Neuron (in vitro differentiated cells): ENCODE measurements around the gene CLEC3A.

Experiments
- H2AFZ ChIP-seq: one replicate; pipeline ENCODE4 v1.6.1; 2013; ENCODE audit warnings: low read depth, mild to moderate bottlenecking, inconsistent platforms, low read length, moderate library complexity
- H3K27me3 ChIP-seq: one replicate; pipeline ENCODE4 v1.6.1; 2013; ENCODE audit warnings: low read length; ENCODE audit not compliant: insufficient read depth
- H3K36me3 ChIP-seq: one replicate; pipeline ENCODE4 v1.6.1; 2013; ENCODE audit warnings: low read length; ENCODE audit not compliant: insufficient read depth
- H3K4me1 ChIP-seq: one replicate; pipeline ENCODE4 v1.6.1; 2013; ENCODE audit warnings: low read length; ENCODE audit not compliant: insufficient read depth
- H3K4me3 ChIP-seq: 2 replicates; pipeline ENCODE4 v1.5.1; 2013; ENCODE audit warnings: mild to moderate bottlenecking, low read length, moderate library complexity
- H3K9me3 ChIP-seq: one replicate; pipeline ENCODE4 v1.6.1; 2013; ENCODE audit warnings: low read length

CLEC3A gene

DNA sequence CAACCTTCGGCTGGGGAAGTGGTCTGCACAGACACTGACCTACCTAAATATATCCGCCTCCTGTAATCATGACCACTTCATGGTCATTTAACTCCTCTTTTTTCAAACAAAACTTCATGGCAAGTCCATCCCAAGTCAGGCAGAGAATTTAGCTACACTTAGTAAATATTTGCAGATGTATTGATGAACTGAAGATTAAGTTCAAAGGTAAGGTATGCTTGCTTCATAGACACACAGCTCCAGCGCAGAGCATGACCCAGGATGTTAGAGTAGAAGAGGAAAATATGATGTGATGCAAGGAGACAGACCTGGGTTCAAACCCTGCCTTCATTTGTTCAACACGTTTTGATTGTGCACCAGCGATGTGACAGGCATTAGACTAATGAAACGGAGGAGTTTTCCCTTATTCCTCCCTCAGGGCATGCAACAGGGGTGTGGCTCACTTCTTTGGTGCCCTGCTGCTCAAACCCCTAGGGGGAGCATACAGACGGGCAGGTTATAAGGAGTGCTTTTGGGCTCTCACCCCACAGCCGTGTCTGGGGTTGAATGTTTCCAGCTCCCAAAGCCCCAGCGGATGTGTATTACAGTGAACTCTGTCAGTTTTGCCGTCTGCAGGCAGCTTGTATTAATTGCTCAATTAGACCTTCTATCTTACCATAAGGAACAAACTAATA is 23.9 kb upstream of the CLEC3A start:
- Histone ChIP-seq H3K4me1 (peaks cover 7% of the 10 kb centered on the region), H3K4me3 (no peak overlapping the region), H3K27me3 (no peaks in the 10 kb centered on the region), H3K36me3 (no peaks in the 10 kb centered on the region), H3K9me3 (peaks cover 6% of the 10 kb centered on the region), H2AFZ (no peak overlapping the region)

DNA sequence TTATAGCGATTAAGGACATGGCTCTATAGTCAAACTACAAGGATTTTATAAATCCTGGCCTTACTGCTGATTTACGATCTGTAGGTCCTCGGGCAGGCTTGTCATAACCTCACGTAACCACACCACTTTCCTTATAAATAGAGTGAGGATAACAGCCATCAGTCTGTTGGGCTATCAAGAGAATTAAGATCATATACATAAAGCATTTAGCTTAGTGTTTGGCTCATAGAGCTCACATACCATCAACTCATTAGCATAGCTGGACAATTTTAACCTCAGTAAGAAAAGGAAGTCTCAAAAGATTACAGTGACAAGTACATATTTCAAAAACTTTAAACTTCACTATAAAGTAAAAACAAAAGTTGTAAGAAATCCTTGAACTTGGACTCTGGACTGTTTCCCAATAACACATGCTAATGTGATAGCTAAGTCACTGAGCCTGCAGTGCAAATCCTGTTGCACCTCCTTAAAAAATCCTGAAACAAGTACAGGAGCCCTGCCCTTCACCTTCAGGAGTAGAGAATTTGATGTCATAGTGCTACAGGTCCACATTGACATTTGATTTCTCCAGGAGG is 20.8 kb upstream of the CLEC3A start:
- no peaks in the 10 kb centered on the region for H3K36me3 ChIP-seq
- H3K4me3 ChIP-seq: no peak overlapping the region
- H3K9me3 ChIP-seq: no peaks in the 10 kb centered on the region
- H2AFZ ChIP-seq: no peak overlapping the region
- no peaks in the 10 kb centered on the region for H3K27me3 ChIP-seq
- peaks cover 7% of the 10 kb centered on the region for H3K4me1 ChIP-seq

DNA sequence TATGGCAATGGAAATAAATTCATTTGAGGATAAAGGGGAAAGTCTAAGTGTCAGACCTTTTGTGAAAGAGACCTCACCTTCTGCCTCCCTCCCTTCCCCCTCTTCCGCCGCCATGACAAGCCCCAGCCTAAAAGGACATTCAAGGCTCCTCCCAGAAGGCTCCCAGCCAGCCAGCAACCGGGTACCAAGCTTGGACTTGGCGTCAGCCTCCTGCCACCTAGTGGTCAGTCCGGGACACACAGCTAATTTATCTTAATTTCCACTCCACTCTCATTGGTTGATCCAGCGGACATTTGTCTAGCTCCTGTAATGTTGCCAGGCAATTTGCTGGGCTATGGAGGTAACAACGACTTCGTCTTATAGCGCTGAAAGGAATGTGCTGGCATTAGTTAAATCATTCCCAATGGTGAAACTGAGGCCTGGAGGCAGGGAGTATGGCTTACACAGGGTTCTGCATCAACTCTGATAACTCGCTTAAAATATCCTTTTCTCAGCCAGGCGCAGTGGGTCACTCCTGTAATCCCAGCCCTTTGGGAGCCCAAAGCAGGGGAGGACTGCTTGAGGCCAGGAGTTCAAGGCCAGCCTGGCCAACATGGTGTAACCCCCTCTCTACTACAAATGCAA is 19.3 kb upstream of the CLEC3A start:
- Histone ChIP-seq H3K4me1 (peaks cover 7% of the 10 kb centered on the region), H3K4me3 (no peak overlapping the region), H3K9me3 (no peaks in the 10 kb centered on the region), H3K27me3 (no peaks in the 10 kb centered on the region), H2AFZ (peak overlapping the region; percentile 34), H3K36me3 (no peaks in the 10 kb centered on the region)

DNA sequence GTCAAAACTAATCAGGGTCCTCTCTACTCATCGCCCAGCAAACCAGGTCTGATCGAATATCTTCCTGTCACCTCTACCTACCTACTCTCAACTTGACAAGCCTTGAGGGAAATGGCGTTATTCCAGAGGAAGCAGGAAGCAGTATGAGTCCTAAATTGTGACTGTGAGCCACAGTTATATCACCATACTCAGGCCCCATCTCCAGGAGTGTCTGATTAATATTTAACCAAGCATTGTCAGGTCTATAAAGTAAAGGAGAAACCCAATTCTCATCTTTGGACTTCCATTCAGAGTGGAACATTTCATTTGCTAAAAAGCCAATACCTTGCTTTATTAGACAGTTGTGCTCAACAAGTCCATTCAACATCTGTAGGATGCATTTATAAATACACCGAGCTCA is 17.8 kb upstream of the CLEC3A start:
- Histone ChIP-seq H3K9me3 (no peaks in the 10 kb centered on the region), H2AFZ (no peak overlapping the region), H3K4me1 (peaks cover 7% of the 10 kb centered on the region), H3K4me3 (no peak overlapping the region), H3K27me3 (no peaks in the 10 kb centered on the region), H3K36me3 (no peaks in the 10 kb centered on the region)

DNA sequence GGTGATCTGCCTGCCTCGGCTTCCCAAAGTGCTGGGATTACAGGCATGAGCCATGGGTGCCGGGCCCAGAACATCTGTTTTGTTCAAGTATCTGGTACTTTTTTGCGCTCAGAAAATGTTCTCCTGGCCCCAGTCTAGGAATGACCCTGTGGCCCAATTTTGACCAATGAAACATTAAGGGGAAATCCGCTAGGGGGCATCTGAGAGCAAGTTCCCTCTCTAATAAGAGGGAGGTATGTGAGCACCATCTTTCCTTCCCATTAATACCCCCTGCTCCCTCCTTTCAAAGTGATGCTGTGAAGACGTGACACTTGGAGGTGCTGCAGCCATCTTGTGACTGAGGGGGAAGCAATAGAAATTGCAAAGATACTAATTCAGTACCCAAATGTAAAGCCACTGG is 16.5 kb upstream of the CLEC3A start:
- no peaks in the 10 kb centered on the region for H3K9me3 ChIP-seq
- H3K4me1 ChIP-seq: peaks cover 7% of the 10 kb centered on the region
- no peak overlapping the region for H2AFZ ChIP-seq
- H3K36me3 ChIP-seq: no peaks in the 10 kb centered on the region
- no peaks in the 10 kb centered on the region for H3K27me3 ChIP-seq
- H3K4me3 ChIP-seq: no peak overlapping the region

DNA sequence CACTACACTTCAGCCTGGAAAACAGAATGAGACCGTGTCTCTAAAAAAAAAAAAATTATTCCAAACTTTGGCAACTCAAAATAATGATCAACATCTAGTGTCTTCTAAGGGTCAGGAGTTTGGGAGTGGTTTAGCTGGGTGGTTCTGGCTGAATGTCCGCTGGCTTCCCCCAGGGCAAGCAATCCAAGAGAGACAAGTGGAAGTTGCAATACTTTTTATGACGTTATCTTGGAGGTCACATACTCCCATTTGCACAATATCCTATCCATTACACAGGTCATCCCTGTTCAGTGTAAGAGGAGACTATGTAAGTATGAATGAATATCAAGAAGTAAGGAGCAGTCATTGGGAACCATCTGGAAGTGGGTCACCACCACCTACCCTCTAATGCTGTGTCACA is 15.2 kb upstream of the CLEC3A start:
- Histone ChIP-seq H3K36me3 (no peaks in the 10 kb centered on the region), H2AFZ (no peak overlapping the region), H3K27me3 (no peaks in the 10 kb centered on the region), H3K4me3 (no peak overlapping the region), H3K9me3 (no peaks in the 10 kb centered on the region), H3K4me1 (peaks cover 7% of the 10 kb centered on the region)

DNA sequence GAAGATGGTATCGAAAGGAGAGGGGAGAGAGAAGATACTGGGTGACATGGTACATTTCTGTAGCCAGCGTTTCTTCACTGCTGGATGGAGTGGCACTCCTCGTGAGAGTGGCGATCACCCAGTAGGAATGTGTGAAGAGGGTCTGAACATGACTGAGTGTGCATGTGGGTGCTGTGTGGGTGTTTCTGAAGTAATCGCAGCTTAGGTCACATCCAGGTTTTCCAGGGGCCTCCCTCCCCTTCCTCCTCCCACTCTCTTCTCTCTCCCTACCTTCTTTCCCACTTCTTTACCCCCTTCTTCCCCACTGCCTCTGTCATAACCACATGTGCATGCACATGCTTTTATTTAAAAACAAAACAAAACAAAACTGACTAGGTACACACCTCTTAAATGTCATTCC is 1.8 kb downstream of the CLEC3A start:
- Histone ChIP-seq H3K36me3 (no peaks in the 10 kb centered on the region), H3K4me1 (no peaks in the 10 kb centered on the region), H2AFZ (no peak overlapping the region), H3K27me3 (peaks cover 2% of the 10 kb centered on the region), H3K4me3 (no peak overlapping the region), H3K9me3 (no peaks in the 10 kb centered on the region)

DNA sequence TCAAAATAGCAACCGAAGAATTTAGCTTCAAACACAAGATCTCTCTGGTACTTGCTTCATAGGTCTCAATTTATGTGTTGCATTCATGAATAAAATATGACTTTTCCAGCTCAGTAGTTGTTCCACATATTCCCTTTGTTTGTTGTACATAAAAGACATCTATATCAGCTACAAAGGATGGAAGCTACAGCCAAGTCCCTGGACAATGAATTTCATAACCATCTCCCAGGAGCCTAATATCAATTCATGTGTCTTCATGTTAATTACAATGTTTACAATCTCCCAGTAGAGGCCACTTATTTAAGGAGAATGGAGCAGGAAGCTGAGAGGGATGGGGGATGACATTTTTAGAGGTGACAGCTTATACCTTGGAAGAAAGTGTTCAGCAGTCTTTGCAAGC is 3.3 kb downstream of the CLEC3A start:
- no peak overlapping the region for H2AFZ ChIP-seq
- no peaks in the 10 kb centered on the region for H3K9me3 ChIP-seq
- peaks cover 2% of the 10 kb centered on the region for H3K27me3 ChIP-seq
- no peaks in the 10 kb centered on the region for H3K4me1 ChIP-seq
- H3K4me3 ChIP-seq: no peak overlapping the region
- H3K36me3 ChIP-seq: no peaks in the 10 kb centered on the region

DNA sequence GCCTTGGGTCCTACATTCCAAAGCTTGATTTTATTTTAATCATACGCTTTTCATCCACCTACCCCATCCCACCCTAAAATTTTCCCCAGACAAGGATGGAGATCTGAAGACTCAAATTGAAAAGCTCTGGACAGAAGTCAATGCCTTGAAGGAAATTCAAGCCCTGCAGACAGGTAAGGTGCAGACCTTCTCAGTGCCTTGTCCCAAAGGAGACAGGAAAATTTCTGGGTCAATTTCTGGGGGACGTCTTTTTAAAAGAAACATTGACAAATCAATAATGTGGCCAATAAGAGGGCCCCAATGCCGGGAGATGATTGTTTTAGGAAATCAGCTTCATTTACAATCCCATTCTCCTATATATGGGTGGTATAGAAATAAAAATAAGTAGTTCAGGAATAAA is 5.7 kb downstream of the CLEC3A start:
- H2AFZ ChIP-seq: no peak overlapping the region
- no peak overlapping the region for H3K4me3 ChIP-seq
- no peaks in the 10 kb centered on the region for H3K9me3 ChIP-seq
- peaks cover 2% of the 10 kb centered on the region for H3K27me3 ChIP-seq
- no peaks in the 10 kb centered on the region for H3K4me1 ChIP-seq
- H3K36me3 ChIP-seq: no peaks in the 10 kb centered on the region

DNA sequence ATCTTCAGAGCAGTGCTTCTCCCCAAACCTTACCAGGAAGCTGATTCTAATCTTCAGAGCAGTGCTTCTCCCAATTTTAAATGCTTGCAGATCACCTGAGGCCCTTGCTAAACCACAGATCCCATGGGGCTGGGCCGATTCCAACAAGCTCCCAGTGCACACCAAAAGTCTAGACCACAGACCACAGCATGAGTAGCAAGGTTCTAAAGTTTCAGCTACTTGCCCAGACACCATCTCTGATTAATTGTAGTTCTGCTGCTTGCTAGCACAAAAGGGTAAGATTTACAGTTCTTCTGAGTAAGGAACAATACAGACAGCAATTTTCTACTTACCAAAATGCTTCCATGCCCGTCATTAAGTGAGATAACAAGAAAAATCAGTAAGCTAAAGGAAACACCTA is 12.2 kb downstream of the CLEC3A start:
- H3K9me3 ChIP-seq: no peaks in the 10 kb centered on the region

DNA sequence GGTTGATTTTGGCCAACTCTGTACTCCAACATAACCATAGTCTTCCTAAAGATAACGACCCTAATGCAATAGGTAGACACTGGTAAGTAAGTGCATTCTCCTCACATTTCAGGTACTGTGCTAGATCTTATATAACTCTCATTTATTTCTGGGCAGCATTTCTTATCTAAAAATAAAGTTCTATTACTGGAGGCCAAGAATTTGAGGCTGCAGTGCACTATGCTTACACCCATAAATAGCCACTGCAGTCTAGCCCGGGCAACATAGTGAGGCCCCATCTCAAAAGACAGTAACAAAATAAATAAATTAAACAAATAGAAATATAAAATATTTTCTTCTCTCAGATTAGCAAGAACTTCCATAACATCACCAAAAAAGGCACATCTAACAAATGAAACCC is 12.7 kb downstream of the CLEC3A start:
- Histone ChIP-seq H3K9me3 (no peaks in the 10 kb centered on the region), H3K27me3 (peaks cover 6% of the 10 kb centered on the region), H3K36me3 (no peaks in the 10 kb centered on the region), H2AFZ (no peak overlapping the region), H3K4me3 (no peak overlapping the region), H3K4me1 (no peaks in the 10 kb centered on the region)

More for the DNA sequence above, 12.2 kb downstream of the CLEC3A start:
- H3K27me3 ChIP-seq: peaks cover 6% of the 10 kb centered on the region
- H3K4me1 ChIP-seq: no peaks in the 10 kb centered on the region
- H3K4me3 ChIP-seq: no peak overlapping the region
- H2AFZ ChIP-seq: no peak overlapping the region
- H3K36me3 ChIP-seq: no peaks in the 10 kb centered on the region

DNA sequence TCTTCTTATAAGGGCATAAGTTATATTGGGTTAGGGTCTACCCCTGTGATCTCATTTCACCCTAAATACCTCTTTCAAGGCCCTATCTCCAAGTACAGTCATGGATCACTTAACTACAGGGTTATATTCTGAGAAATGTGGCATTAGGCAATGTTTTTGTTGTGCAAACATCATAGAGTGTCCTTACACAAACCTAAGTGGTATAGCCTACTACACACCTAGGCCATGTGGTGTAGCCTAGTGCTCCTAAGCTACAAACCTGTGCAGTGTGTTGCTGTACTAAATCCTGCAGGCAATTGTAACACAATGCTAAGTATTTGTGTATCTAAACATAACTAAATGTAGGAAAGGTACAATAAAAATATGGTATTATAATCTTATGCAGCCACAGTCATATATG is 18.0 kb downstream of the CLEC3A start:
- Histone ChIP-seq H3K36me3 (no peaks in the 10 kb centered on the region), H3K4me1 (no peaks in the 10 kb centered on the region), H2AFZ (no peak overlapping the region), H3K27me3 (peaks cover 7% of the 10 kb centered on the region), H3K4me3 (no peak overlapping the region), H3K9me3 (no peaks in the 10 kb centered on the region)

DNA sequence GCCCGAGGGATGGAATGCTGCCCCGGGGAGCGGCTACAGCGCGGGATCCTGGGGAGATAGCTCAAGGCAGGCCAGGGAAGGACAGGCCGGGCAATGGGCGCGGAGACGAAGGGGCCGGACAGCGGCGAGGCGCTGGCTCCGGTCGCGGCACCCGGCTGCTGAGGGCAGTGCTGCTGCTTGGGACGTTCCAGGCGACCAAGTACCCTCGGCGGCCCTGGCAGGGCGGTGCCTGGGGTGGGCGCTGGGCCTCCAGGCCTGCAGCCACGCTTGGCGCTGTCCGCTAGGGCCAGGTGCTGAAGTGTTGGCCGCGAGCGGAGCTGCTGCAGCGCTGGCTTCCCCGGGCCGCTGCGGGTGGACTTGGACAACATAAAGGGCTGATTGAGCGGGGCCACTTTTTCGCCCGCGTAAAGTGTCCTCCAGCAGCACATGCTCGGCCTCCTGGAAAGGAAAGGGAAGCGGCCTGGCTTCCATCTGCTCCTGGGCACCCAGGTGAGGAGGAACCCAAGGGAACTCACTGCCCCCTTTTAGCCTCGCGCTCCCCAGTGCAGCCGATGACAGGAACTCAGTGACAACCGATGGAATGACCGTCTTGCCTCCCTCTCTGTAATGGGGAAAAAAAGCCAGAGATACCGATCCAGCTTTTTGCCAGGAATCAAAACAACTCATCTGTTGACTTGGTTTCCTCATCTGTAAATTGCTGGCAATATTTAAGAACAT is 23.7 kb downstream of the CLEC3A start:
- H3K4me3 ChIP-seq: no peak overlapping the region
- H3K36me3 ChIP-seq: no peaks in the 10 kb centered on the region
- H2AFZ ChIP-seq: no peak overlapping the region
- no peaks in the 10 kb centered on the region for H3K4me1 ChIP-seq
- no peaks in the 10 kb centered on the region for H3K9me3 ChIP-seq
- peaks cover 8% of the 10 kb centered on the region for H3K27me3 ChIP-seq
